HUES6 (cell line): ENCODE data around the gene DAPK1.

Source experiments
- H3K27ac ChIP-seq: 2 replicates; pipeline ENCODE4 v1.7.0; 2013; ENCODE audit warnings: low read depth, mild to moderate bottlenecking, low read length, inconsistent platforms
- H3K27me3 ChIP-seq: 2 replicates; pipeline ENCODE4 v1.6.1; 2013; ENCODE audit warnings: low read length; ENCODE audit not compliant: control insufficient read depth, insufficient read depth
- H3K36me3 ChIP-seq: 2 replicates; pipeline ENCODE4 v1.6.1; 2013; ENCODE audit warnings: low read length; ENCODE audit not compliant: control insufficient read depth, insufficient read depth
- H3K4me1 ChIP-seq: 2 replicates; pipeline ENCODE4 v1.6.1; 2013; ENCODE audit warnings: low read length; ENCODE audit not compliant: control insufficient read depth, insufficient read depth
- H3K4me3 ChIP-seq: 2 replicates; pipeline ENCODE4 v1.5.1; 2013; ENCODE audit warnings: low read depth, low read length
- H3K9ac ChIP-seq: one replicate; pipeline ENCODE4 v1.6.1; 2013; ENCODE audit warnings: mild to moderate bottlenecking, low read length
- H3K9me3 ChIP-seq: 2 replicates; pipeline ENCODE4 v1.6.1; 2013; ENCODE audit warnings: low read depth, low read length; ENCODE audit not compliant: control insufficient read depth, insufficient read depth

DAPK1 gene

GRCh38 chr9:87644659-87645058 lies 147.0 kb downstream of the DAPK1 start:
- H3K9me3 ChIP-seq: no peaks in the 10 kb centered on the region
- no peak overlapping the region for H3K9ac ChIP-seq
- H3K27me3 ChIP-seq: no peaks in the 10 kb centered on the region
- peaks cover 24% of the 10 kb centered on the region for H3K4me1 ChIP-seq
- no peak overlapping the region for H3K4me3 ChIP-seq
- H3K27ac ChIP-seq: peak overlapping the region; percentile 41; the same call in 1 of the 2 replicates
- peaks cover 84% of the 10 kb centered on the region for H3K36me3 ChIP-seq

- Histone ChIP-seq H3K9me3 (no peaks in the 10 kb centered on the region), H3K27me3 (no peaks in the 10 kb centered on the region), H3K4me1 (peaks cover 24% of the 10 kb centered on the region), H3K9ac (no peak overlapping the region), H3K27ac (no peak overlapping the region), H3K36me3 (peaks cover 84% of the 10 kb centered on the region), H3K4me3 (no peak overlapping the region)
These were observed 148.9 kb downstream of the DAPK1 start for GRCh38 chr9:87646546-87646945.

GRCh38 chr9:87647114-87647513 lies 149.4 kb downstream of the DAPK1 start:
- Histone ChIP-seq H3K9ac (no peak overlapping the region), H3K4me3 (no peak overlapping the region), H3K36me3 (peaks cover 79% of the 10 kb centered on the region), H3K4me1 (peaks cover 24% of the 10 kb centered on the region), H3K27ac (no peak overlapping the region), H3K27me3 (no peaks in the 10 kb centered on the region), H3K9me3 (no peaks in the 10 kb centered on the region)

DNA sequence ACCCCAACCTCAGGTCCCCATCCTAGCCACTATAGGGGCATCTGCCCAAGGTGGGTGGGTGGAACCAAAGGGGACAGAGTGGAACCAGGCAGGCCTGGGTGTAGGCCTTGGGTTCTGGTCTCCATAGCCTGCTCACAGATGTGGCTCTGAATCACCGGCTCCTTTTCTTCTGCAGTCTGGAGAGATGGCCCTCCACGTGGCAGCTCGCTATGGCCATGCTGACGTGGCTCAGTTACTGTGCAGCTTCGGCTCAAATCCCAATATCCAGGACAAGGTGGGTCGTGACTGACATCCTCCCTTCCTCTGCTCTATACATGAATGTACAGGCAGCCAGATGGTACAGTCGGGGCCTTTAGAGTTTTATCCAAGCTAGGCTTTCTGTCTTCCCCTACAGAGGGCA lies 150.9 kb downstream of the DAPK1 start:
- Histone ChIP-seq H3K4me3 (no peak overlapping the region), H3K27me3 (no peaks in the 10 kb centered on the region), H3K9ac (no peak overlapping the region), H3K9me3 (no peaks in the 10 kb centered on the region), H3K36me3 (peaks cover 65% of the 10 kb centered on the region), H3K27ac (no peak overlapping the region), H3K4me1 (peaks cover 15% of the 10 kb centered on the region)

DNA sequence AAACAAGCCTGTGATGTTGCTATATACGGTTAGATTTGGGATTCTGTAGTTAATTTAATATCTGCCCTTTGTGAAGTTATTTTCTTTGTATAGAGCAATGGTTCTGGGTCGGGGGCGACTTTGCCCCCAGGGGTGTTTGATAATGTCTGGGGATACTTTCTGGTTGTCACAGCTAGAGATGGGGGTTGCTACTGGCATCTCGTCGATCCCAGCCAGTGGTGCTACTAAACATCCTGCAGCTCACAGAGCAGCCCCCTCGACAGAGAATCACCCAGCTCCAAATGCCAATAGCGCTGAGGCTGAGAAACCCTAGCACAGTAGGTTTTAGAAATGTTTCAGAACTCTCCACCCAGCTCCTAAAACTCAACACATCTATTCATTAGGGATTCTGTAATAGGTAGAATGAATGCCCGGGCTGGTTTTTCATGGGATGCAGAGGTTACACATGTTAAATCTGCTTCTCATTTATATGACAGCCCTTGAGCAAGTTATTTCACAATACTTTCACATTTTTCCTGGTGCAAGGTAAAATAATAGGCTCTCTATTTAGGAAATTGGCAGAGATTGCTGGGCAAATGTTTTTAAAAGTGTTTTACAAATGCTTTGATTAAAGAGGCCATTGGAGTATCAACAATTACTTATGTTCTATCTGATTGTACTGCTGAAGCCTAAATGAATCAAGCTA lies 153.1 kb downstream of the DAPK1 start:
- peaks cover 3% of the 10 kb centered on the region; the same call in 1 of the 2 replicates for H3K4me1 ChIP-seq
- no peak overlapping the region for H3K9ac ChIP-seq
- H3K9me3 ChIP-seq: no peaks in the 10 kb centered on the region
- peaks cover 77% of the 10 kb centered on the region for H3K36me3 ChIP-seq
- no peak overlapping the region for H3K4me3 ChIP-seq
- no peaks in the 10 kb centered on the region for H3K27me3 ChIP-seq
- no peak overlapping the region for H3K27ac ChIP-seq

DNA sequence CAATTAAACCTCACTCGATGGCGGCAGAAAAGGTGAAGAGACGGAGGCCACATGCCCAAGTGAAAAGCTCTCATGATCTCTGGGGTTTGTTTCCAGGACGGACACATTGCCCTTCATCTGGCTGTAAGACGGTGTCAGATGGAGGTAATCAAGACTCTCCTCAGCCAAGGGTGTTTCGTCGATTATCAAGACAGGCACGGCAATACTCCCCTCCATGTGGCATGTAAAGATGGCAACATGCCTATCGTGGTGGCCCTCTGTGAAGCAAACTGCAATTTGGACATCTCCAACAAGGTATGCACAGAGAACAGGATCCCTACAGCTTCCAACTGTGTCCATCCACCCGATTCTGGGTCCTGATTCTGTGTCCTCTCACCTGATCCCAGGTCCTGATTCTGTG lies 153.8 kb downstream of the DAPK1 start:
- Histone ChIP-seq H3K27me3 (no peaks in the 10 kb centered on the region), H3K9ac (no peak overlapping the region), H3K4me3 (no peak overlapping the region), H3K27ac (no peak overlapping the region), H3K4me1 (peaks cover 9% of the 10 kb centered on the region; the same call in 1 of the 2 replicates), H3K36me3 (peaks cover 75% of the 10 kb centered on the region), H3K9me3 (no peaks in the 10 kb centered on the region)

GRCh38 chr9:87653941-87654340 lies 156.3 kb downstream of the DAPK1 start:
- Histone ChIP-seq H3K27ac (no peak overlapping the region), H3K27me3 (no peaks in the 10 kb centered on the region), H3K9me3 (no peaks in the 10 kb centered on the region), H3K4me3 (no peak overlapping the region), H3K4me1 (peaks cover 22% of the 10 kb centered on the region; the same call in 1 of the 2 replicates), H3K9ac (no peak overlapping the region), H3K36me3 (peaks cover 69% of the 10 kb centered on the region)

DNA sequence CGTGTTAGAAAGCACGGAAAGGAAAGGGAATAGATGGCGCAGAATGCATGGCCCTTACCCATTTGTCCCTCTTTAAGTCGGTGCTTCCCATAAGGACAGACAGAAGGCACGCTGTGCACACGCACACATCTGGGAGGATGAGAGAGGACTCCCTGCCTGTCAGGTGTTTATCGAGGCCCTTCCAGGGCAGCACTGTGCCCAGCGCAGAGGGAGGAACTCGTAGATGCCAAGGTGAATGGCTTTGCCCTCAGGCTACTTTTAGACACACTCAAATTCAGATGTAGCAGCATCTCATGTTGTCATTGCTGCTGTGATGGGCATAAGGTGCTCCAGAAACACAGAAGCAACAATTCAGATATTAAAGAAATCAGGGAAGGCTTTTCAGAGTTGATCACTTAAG lies 158.1 kb downstream of the DAPK1 start:
- peaks cover 22% of the 10 kb centered on the region; the same call in 1 of the 2 replicates for H3K4me1 ChIP-seq
- H3K27me3 ChIP-seq: no peaks in the 10 kb centered on the region
- H3K4me3 ChIP-seq: no peak overlapping the region
- peaks cover 66% of the 10 kb centered on the region for H3K36me3 ChIP-seq
- no peak overlapping the region for H3K9ac ChIP-seq
- H3K9me3 ChIP-seq: no peaks in the 10 kb centered on the region
- H3K27ac ChIP-seq: no peak overlapping the region

DNA sequence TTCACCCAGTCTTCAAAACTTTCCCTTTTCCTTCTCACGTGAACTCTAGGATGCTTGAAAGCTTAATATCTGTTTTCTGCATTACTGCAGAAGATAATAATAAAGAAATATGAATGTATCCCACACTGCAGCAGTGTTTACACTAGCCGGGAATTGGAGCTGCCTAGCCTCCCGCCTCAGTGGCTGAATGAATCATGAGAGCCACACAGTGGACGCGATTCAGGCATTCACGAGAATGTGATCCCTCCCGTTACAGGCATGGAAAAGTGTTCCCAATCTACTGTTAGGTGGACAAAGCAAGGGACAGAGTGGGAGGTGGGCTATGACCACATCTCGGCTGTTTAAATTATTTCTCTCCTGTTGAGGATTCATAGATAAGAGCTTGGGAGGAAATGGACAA lies 158.8 kb downstream of the DAPK1 start:
- no peak overlapping the region for H3K9ac ChIP-seq
- H3K4me3 ChIP-seq: no peak overlapping the region
- H3K27ac ChIP-seq: no peak overlapping the region
- H3K27me3 ChIP-seq: no peaks in the 10 kb centered on the region
- peaks cover 22% of the 10 kb centered on the region; the same call in 1 of the 2 replicates for H3K4me1 ChIP-seq
- peaks cover 58% of the 10 kb centered on the region for H3K36me3 ChIP-seq
- no peaks in the 10 kb centered on the region for H3K9me3 ChIP-seq

DNA sequence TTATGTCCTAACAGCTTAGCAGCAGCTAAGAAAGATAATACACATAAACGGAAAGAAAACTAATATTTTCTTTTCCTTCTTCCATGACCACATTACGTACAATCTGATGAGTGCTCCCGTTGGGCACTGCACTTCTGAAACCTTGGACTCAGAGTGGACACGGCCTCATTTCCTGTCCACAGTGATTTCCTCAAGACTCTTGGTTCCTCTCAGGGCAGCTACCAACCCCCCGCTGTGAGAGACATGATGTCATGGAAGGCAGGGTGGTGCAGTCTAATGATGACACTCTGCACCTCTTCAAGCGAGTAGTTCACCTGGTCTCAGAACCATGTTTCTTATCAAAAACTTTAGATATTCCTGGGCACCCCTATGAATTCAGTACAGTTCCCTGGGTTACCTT lies 159.5 kb downstream of the DAPK1 start:
- Histone ChIP-seq H3K36me3 (peaks cover 56% of the 10 kb centered on the region), H3K4me1 (peaks cover 22% of the 10 kb centered on the region; the same call in 1 of the 2 replicates), H3K27ac (no peak overlapping the region), H3K27me3 (no peaks in the 10 kb centered on the region), H3K4me3 (no peak overlapping the region), H3K9me3 (no peaks in the 10 kb centered on the region), H3K9ac (no peak overlapping the region)

DNA sequence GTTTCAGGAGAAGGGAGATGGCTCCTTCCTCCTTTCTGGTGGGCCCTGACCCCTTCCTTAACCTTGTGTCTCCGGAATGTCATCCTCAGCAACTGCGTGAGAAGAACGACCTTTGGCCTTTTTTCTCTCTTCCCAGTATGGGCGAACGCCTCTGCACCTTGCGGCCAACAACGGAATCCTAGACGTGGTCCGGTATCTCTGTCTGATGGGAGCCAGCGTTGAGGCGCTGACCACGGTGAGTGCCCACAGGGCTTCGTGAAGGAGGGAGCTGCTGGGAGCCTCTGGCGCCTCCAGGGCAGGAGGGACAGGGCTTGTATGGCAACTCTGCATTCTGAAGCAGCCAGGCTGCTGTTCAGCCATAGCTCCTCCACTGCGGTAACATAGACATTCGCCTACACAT lies 160.2 kb downstream of the DAPK1 start:
- H3K27ac ChIP-seq: no peak overlapping the region
- H3K27me3 ChIP-seq: no peaks in the 10 kb centered on the region
- no peak overlapping the region for H3K9ac ChIP-seq
- no peak overlapping the region for H3K4me3 ChIP-seq
- peaks cover 22% of the 10 kb centered on the region; the same call in 1 of the 2 replicates for H3K4me1 ChIP-seq
- peaks cover 56% of the 10 kb centered on the region for H3K36me3 ChIP-seq
- no peaks in the 10 kb centered on the region for H3K9me3 ChIP-seq
